T-helper 2 cell (primary cell): ENCODE measurements around the gene DOK1.

Experiments
- DNase-seq, 5 experiments: peaks; one replicate each; pipeline versions ENCODE4 v3.0.0 to v3.0.0-alpha.2; 2012 to 2022

The DOK1 gene

DNA sequence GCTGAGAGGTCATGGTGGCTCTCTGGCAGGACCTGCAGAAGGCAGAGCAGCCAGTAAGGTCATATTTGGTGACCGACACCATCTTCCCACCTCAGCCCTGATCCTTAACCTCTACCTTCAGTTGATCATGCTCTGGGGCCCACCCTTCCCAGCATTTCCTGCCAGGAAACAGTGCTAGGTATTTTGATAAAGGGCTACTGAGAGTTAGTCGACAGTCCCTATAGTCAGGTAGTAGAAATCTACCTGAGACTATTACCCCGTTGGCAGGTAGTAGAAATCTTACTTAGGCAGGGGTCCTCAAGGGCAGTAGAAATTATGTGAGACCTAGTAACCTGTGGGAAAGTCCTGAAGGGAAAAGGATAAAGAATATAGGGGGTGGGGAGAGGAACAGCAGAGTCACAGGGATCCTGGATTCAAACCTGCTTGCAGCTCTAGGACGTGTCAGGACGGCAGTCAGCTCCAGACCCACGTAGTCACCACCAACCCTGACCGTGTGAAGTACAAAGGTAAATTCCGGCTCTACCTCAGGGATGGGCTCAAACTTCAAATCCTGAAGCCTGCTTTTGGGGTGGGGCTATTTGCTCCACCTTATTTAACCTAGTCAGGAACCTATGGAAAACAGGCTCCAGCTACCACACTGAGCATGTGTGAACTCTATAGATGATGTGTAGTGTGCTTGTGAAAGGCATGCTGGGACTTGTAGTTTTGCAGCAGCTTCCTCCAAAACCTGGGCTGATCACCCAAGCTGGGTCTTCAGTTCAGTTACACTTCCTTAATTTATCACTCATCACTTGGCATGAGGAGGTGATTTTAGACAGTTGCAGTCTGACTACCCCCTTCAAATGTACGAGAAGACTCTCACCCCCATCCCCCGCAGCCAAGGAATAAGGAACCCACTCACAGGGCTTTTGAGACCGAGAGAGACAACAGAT lies 28.5 kb upstream of the DOK1 start, which contains the start of gene DQX1:
Gene DQX1 (minus strand): TSS at position 515 of the 932 bp plus-strand sequence. CDS start 502 bp downstream, at position 13.
- peak in 1 of 5 experiments; percentile 58 for DNase-seq

DNA sequence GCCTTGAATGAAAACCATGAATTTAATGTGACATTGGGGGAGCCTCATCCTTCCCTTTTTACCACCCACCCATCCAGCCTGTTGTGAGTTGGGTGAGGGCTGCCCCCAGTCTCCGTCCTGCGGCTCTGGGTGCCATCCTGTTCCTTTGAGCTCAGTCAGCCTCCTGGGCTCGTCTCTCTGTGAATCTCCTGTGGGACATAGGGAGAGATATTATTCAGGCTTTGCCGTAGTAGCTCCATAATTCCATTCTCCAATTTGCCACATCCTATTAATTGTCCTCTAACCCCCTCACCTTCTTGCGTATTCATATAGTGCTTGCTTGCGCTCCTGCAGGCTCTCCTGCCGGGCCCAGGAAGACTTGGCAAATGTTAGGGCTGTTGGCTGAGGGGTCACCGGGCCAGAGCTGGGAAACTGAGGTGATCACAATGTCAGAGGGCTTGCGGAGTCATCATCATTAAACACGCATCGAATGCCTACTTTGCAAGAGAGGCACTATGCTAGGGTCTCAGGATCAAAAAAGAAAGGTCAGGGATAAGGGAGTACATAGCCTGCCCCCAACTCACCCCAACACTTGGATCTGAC lies 27.8 kb upstream of the DOK1 start:
- no peak for DNase-seq

GRCh38 chr2:74527741-74528140 lies 26.8 kb upstream of the DOK1 start:
- no peak for DNase-seq

- peak in 2 of 5 experiments; percentile 22 to 55 for DNase-seq
These were observed 25.7 kb upstream of the DOK1 start for GRCh38 chr2:74528600-74529356.

DNA sequence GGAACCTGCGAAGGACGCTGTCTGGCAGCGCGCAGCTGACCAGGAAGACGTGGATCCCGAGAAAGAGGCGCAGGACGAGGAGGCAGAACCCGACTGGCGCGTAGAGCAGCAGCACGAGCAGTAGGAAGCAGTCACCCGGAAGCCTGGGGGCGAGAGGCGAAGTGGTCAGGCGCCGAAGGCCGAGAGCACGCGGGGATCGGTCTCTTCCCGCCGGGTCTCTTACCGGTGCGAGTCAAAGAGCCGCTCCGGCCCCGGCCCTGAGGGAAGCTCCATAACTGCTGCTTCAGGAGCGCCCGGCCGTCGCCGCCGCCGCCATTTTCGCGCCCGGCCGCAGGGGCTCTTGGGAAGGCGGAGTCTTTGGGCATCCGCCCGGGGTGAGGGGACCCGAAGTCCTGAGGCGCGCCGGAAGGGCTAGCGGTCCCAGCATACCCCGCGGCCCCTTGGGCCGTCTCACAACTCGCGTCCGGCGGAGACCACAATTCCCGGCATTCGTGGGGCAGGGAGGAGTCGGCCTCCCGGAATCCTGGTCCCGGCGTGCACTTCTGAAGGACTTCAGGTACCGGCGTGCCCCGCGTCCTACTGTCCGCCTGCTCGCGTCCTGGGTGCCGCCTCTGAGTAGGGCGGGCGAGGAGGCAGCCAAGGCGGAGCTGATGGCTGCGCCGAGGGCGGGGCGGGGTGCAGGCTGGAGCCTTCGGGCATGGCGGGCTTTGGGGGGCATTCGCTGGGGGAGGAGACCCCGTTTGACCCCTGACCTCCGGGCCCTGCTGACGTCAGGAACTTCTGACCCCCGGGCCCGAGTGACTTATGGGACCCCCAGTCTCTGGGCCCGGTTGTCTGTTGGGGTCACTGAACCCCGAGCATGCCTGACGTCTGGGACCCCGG lies 24.9 kb upstream of the DOK1 start, which contains the start of the genes AUP1 and HTRA2:
Gene AUP1 (minus strand): TSS at position 350 of the 882 bp plus-strand sequence. CDS start 77 bp downstream, at position 273.
Gene HTRA2 (plus strand): TSS at position 577 of the 882 bp plus-strand sequence. CDS start 74 bp downstream, at position 651.
- peak; percentile 73 to 97 (median 83) for DNase-seq

GRCh38 chr2:74530239-74531187 lies 24.0 kb upstream of the DOK1 start:
- DNase-seq: peak in 3 of 5 experiments; percentile 33 to 82 (median 71)

DNA sequence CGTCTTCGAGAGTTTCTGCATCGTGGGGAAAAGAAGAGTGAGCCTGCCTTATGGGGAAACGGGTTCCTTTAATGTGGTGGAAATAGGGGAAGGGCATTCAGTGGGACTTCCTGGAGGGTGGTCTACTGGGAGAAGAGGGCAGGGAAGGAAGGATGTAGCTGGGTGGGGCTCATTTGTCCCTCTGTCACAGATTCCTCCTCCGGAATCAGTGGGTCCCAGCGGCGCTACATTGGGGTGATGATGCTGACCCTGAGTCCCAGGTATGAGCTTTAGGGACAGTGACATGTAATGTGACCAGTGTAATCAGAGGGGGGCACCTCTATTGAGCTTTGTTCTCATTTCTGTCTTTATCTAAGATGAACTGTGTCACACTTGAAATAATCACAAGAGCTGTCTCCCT lies 22.9 kb upstream of the DOK1 start:
- no peak for DNase-seq

DNA sequence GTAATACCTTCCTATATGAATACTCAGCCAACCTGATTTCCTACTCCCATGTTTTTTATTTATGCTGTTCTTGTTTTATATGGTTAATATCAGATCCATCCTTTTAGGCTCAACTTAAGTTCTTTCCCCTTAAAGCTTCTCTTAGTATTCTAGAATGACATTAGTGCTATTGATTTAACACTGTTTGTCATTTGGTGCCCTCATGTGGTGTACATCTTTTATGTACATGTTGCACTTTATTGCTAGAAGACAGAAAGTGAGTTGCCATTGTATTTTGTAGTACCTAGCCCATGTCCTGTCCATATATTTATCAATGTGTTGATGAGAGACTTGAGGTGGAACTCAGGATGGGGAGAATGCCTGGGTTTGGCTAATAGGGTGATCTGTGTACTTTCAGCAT lies 22.3 kb upstream of the DOK1 start:
- DNase-seq: peak in 2 of 5 experiments; percentile 11 to 76

GRCh38 chr2:74533464-74533863 lies 21.1 kb upstream of the DOK1 start:
- DNase-seq: no peak

DNA sequence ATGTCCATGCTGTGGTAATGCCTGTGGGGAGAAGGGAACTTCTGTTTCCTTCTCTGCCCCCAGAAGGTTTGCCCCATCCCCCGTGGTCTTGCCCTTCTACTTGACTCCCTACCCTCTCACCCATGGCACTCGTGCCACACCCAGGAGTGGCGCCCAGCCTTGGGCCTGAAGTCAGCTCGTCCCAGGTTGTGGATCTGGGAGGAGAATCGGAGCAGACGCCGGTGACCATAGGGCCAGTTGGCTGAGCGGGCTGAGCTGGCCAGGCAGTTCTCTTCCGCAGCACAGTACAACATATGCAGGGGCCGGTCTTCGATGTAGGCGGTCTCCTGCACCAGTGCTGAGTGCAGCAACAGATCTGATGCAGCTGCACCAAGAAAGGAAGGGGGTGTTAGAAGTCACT lies 20.1 kb upstream of the DOK1 start:
- DNase-seq: no peak

DNA sequence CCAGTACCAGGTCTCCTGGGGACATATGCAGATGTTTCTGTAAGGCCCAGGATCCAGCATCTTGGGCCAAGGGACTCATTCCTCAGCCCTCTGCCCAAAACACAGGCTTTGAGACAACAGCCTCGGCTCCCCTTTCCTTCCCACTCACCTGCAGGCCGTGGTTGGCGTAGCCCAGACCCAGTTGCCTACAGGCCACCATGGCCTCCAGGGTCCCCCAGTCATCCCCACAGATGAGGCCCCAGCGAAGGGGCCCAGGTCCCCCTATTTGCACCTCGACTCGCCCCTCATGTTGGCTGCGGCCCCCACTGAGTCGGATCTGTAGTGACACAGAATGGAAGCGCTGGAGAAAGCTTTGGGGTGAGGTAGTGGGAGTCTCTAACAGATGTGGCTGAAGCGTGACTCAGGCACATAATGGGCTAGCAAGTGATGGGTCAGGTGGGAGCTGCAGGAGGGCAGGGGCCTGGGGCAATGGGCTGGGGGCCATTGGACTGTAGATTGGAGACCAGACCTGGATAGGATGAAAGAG lies 19.0 kb upstream of the DOK1 start:
- no peak for DNase-seq

DNA sequence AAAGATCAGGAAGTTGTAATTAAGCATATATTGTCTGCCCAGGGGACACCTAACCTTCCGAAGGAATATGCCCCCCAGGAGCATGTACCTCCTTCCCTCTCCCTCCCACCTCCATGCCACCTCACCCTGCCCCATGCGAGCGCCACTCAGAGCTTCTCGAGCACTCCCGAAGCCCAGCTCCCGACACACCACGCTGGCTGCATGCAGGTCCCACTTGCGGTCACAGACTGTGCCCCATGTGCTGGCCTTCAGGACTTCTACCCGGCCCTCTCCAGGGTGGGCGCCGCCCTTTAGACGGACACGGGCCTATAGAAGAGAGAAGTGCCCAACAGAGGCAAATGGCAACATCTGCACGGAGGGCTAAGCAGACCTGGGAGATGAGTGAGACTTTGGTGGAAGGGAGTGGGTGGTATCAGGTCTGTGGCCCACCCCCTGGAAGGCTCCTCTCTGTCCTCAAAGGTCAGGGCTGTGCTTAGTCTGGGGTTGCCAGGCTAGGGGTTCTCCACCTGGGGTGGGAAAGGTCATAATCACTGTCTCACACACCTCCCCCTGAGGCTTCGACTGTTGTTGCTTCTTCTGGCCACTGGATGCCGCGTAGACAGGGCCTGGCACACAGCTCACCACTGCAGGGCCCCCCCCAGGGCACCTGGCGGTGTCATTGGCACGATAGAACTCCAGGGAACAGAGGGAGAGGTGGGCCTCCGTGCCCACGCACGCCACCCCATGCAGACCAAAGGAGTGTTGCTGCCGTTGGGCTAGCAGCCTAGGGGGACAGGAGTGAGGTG lies 18.2 kb upstream of the DOK1 start:
- no peak for DNase-seq

DNA sequence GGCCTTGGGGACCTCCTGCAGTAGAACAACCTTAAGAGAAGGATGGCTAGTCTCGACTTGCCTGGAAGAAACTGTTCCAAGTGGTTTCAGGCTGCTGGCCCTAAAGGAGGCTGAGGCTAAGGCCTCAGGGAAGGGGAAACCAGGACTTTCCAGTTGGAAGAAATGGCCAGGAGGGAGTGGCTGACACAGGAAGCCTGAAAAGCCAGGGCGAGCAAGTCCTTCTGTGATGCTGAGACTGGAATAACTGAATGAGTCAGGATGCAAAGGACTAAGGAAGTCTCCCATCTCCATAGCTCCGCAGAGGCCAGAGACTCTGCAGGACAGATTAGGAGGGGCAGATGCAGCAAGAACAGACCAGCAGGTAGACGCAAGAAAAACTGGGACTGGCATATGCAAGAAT lies 17.4 kb upstream of the DOK1 start:
- no peak for DNase-seq

GRCh38 chr2:74538881-74539339 lies 15.6 kb upstream of the DOK1 start:
- DNase-seq: no peak

DNA sequence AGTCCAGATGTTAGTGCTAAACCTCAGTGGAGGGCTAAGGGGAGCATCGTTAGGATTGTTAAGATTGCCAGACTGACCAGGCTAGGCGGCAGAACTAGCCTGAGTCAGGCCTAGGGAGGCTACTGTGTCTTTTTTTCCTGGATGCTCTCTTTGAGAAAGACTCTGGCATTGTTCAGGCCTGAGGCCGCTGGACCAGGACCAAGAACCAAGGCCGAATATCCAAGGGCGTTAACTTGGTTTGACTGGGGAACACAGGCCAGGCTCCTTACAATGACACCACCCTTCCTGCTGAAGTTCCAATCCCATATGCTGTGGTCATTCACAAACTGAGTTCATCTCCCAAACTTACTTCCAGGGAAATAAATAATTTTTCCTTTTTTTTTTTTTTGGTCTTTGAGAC lies 14.2 kb upstream of the DOK1 start:
- DNase-seq: no peak

DNA sequence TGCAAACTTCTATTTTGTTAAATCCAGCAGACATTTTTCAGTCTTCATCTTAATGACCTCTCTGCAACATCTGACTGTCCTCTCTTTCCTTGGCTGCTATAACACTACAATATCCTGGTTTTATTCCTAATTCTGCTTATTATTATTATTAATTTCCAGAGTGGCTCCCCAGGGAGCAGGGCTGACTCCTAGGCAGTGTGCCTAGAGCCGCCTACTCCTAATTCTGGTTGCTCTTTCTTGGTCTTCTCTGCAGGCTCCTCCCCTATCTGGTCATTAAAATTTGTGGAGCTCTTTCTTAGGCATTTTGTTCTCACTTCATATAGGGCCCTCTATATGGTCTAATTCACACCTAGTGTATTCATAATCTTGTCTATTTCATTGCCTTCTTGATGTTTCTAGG lies 11.5 kb upstream of the DOK1 start:
- DNase-seq: no peak

- no peak for DNase-seq
These were observed 9.9 kb upstream of the DOK1 start for GRCh38 chr2:74544634-74545033.

- no peak for DNase-seq
These were observed 8.5 kb upstream of the DOK1 start for GRCh38 chr2:74546004-74546403.

GRCh38 chr2:74548285-74548899 lies 6.1 kb upstream of the DOK1 start:
- no peak for DNase-seq
